ENCODE data around the gene HOXB13. TPM values are rescaled to one million over a fixed set of nuclear protein-coding genes. Genes with fewer than 3 reads are reported as not detected.
"Not testable (repeated sequence)": the region's sequence is repeated elsewhere in the genome, so short reads cannot be mapped to it uniquely, and the experiment has no call there.

The HOXB13 gene
- total RNA-seq, 1 donor from 2014 or later, result not detected

GRCh38 chr17:48718761-48719641, 9.5 kb downstream of the HOXB13 start:
- Histone ChIP-seq H3K27me3 (peaks cover 100% of the 10 kb centered on the region), H3K36me3 (no peaks in the 10 kb centered on the region), H3K4me2 (no peak overlapping the region), H4K20me1 (ENCODE audit: low read depth) (peaks cover 80% of the 10 kb centered on the region), H3K9me3 (ENCODE audit: low read depth) (no peaks in the 10 kb centered on the region), H3K4me3 (no peak overlapping the region), H3K4me1 (no peaks in the 10 kb centered on the region), H3F3A (ENCODE audit: low read depth) (peaks cover 21% of the 10 kb centered on the region), H3K79me2 (ENCODE audit: low read depth) (no peaks in the 10 kb centered on the region), H2AFZ (replicated peaks) (no peak overlapping the region), H3K9ac (no peak overlapping the region), H3K27ac (no peak overlapping the region)
- no peaks in the 10 kb centered on the region for H3K36me3 Mint-ChIP-seq
- no peak overlapping the region for H3K27ac Mint-ChIP-seq
- peak; percentile 64 for DNase-seq (ENCODE audit: low spot score)
- H3K9me3 Mint-ChIP-seq, result no peaks in the 10 kb centered on the region
- TF ChIP-seq EZH2phosphoT487 (IDR thresholded peaks at IDR 0.05) (peak; percentile 93), EZH2 (IDR thresholded peaks at IDR 0.05) (peak; percentile 99), CTCF (IDR thresholded peaks at IDR 0.05) (no peak)
- H3K27me3 Mint-ChIP-seq (ENCODE audit: insufficient read depth, low read depth), result peaks cover 86% of the 10 kb centered on the region
- peak overlapping the region; percentile 68 for H3K4me3 Mint-ChIP-seq
- peaks cover 14% of the 10 kb centered on the region for H3K4me1 Mint-ChIP-seq

- no peaks in the 10 kb centered on the region for H3K4me1 ChIP-seq
- H3K9me3 ChIP-seq (ENCODE audit: low read depth), result no peaks in the 10 kb centered on the region
- H3K36me3 Mint-ChIP-seq, result no peaks in the 10 kb centered on the region
- no peak for TF ChIP-seq EZH2phosphoT487 (IDR thresholded peaks at IDR 0.05)
- TF ChIP-seq CTCF (IDR thresholded peaks at IDR 0.05), result no peak
- no peak for TF ChIP-seq EZH2 (IDR thresholded peaks at IDR 0.05)
- peaks cover 14% of the 10 kb centered on the region for H3K4me1 Mint-ChIP-seq
- peak overlapping the region; percentile 31 for H3K4me3 Mint-ChIP-seq
- H2AFZ ChIP-seq (replicated peaks), result no peak overlapping the region
- H3K79me2 ChIP-seq (ENCODE audit: low read depth), result no peaks in the 10 kb centered on the region
- peak; percentile 69 for DNase-seq (ENCODE audit: low spot score)
- H3K4me3 ChIP-seq, result no peak overlapping the region
- peaks cover 85% of the 10 kb centered on the region for H3K27me3 Mint-ChIP-seq (ENCODE audit: insufficient read depth, low read depth)
- peaks cover 100% of the 10 kb centered on the region for H3K27me3 ChIP-seq
- peaks cover 15% of the 10 kb centered on the region for H3F3A ChIP-seq (ENCODE audit: low read depth)
- no peak overlapping the region for H3K9ac ChIP-seq
- no peaks in the 10 kb centered on the region for H3K36me3 ChIP-seq
- no peaks in the 10 kb centered on the region for H3K9me3 Mint-ChIP-seq
- H3K27ac Mint-ChIP-seq, result no peak overlapping the region
- H3K4me2 ChIP-seq, result no peak overlapping the region
- no peak overlapping the region for H3K27ac ChIP-seq
- H4K20me1 ChIP-seq (ENCODE audit: low read depth), result peaks cover 73% of the 10 kb centered on the region
Observed at GRCh38 chr17:48718227-48718760, 10.3 kb downstream of the HOXB13 start.

- peaks cover 66% of the 10 kb centered on the region for H4K20me1 ChIP-seq (ENCODE audit: low read depth)
- H3K9me3 Mint-ChIP-seq, result no peaks in the 10 kb centered on the region
- peaks cover 100% of the 10 kb centered on the region for H3K27me3 ChIP-seq
- H3K9me3 ChIP-seq (ENCODE audit: low read depth), result no peaks in the 10 kb centered on the region
- H2AFZ ChIP-seq (replicated peaks), result no peak overlapping the region
- H3K36me3 Mint-ChIP-seq, result no peaks in the 10 kb centered on the region
- TF ChIP-seq EZH2phosphoT487 (IDR thresholded peaks at IDR 0.05), result no peak
- no peak overlapping the region for H3K27ac Mint-ChIP-seq
- H3K27ac ChIP-seq, result no peak overlapping the region
- H3K4me1 ChIP-seq, result no peaks in the 10 kb centered on the region
- peaks cover 14% of the 10 kb centered on the region for H3K4me1 Mint-ChIP-seq
- no peaks in the 10 kb centered on the region for H3K79me2 ChIP-seq (ENCODE audit: low read depth)
- DNase-seq (ENCODE audit: low spot score), result no peak
- no peaks in the 10 kb centered on the region for H3K36me3 ChIP-seq
- H3K4me3 Mint-ChIP-seq, result peak overlapping the region; percentile 35
- no peak overlapping the region for H3K4me2 ChIP-seq
- no peak overlapping the region for H3K9ac ChIP-seq
- peaks cover 82% of the 10 kb centered on the region for H3K27me3 Mint-ChIP-seq (ENCODE audit: insufficient read depth, low read depth)
- H3F3A ChIP-seq (ENCODE audit: low read depth), result peaks cover 14% of the 10 kb centered on the region
- no peak overlapping the region for H3K4me3 ChIP-seq
Observed at GRCh38 chr17:48717367-48718226, 11.0 kb downstream of the HOXB13 start.

- H3K27ac ChIP-seq; H3K9me3 Mint-ChIP-seq; H3K9me3 ChIP-seq (ENCODE audit: low read depth); H3K4me3 Mint-ChIP-seq; H3K36me3 Mint-ChIP-seq; H3K36me3 ChIP-seq; H3K4me1 ChIP-seq; DNase-seq (ENCODE audit: low spot score); H3K4me3 ChIP-seq; H3K27ac Mint-ChIP-seq; H3K9ac ChIP-seq; H3K4me2 ChIP-seq; H3K79me2 ChIP-seq (ENCODE audit: low read depth); H2AFZ ChIP-seq (replicated peaks): not testable (repeated sequence)
- Mint-ChIP-seq H3K27me3 (ENCODE audit: insufficient read depth, low read depth) (peaks cover 77% of the 10 kb centered on the region), H3K4me1 (peaks cover 14% of the 10 kb centered on the region)
- H4K20me1 ChIP-seq (ENCODE audit: low read depth), result peaks cover 56% of the 10 kb centered on the region
- H3F3A ChIP-seq (ENCODE audit: low read depth), result peaks cover 14% of the 10 kb centered on the region
- peaks cover 100% of the 10 kb centered on the region for H3K27me3 ChIP-seq
Observed at GRCh38 chr17:48716549-48716948, 12.0 kb downstream of the HOXB13 start.
